ENCODE measurements around the gene HS3ST6.
A peak's percentile ranks its signal among the peaks of the same experiment; 100 is the strongest.

The HS3ST6 gene

GRCh38 chr16:1933097-1933661 lies 15.0 kb upstream of the HS3ST6 start:
- Histone ChIP-seq H3K4me1 (ENCODE audit: control extremely low read depth in 1 of 4, control insufficient read depth in 4 of 4, insufficient read depth in 4 of 4, low read length in 3 of 4) (peaks cover 0 to 7% (median 2%) of the 10 kb centered on the region in 4 experiments), H3K4me3 (ENCODE audit: control insufficient read depth in 1 of 7, extremely low read depth in 1 of 7, insufficient read depth in 4 of 7, low read depth in 2 of 7, low read length in 6 of 7) (no peak overlapping the region), H3K9me3 (ENCODE audit: control extremely low read depth in 1 of 5, control insufficient read depth in 4 of 5, insufficient read depth in 2 of 5, low read depth in 1 of 5, low read length in 4 of 5) (no peaks in the 10 kb centered on the region), H3K27me3 (replicated peaks in 2 of 5; ENCODE audit: control insufficient read depth in 4 of 5, insufficient read depth in 5 of 5, low read length in 4 of 5) (no peaks in the 10 kb centered on the region), H3K27ac (ENCODE audit: insufficient read depth in 1 of 2, low read depth in 1 of 2, low read length in 2 of 2, poor library complexity in 1 of 2, severe bottlenecking in 2 of 2) (no peak overlapping the region), H3K36me3 (ENCODE audit: control insufficient read depth in 4 of 4, insufficient read depth in 4 of 4, low read length in 3 of 4) (peaks cover 3 to 12% (median 5%) of the 10 kb centered on the region in 4 experiments)
- CTCF ChIA-PET = interaction anchor here (0.6 to 1.8 kb wide), 2 partner anchors 9 to 11 kb away, joined by 4 to 5 read pairs; no protein-coding TSS in a partner anchor
- no peak for DNase-seq
- 93% methylated on average over 20 of the region's 23 CpGs for WGBS (ENCODE audit: insufficient coverage)
- POLR2A ChIA-PET = no interaction called here

DNA sequence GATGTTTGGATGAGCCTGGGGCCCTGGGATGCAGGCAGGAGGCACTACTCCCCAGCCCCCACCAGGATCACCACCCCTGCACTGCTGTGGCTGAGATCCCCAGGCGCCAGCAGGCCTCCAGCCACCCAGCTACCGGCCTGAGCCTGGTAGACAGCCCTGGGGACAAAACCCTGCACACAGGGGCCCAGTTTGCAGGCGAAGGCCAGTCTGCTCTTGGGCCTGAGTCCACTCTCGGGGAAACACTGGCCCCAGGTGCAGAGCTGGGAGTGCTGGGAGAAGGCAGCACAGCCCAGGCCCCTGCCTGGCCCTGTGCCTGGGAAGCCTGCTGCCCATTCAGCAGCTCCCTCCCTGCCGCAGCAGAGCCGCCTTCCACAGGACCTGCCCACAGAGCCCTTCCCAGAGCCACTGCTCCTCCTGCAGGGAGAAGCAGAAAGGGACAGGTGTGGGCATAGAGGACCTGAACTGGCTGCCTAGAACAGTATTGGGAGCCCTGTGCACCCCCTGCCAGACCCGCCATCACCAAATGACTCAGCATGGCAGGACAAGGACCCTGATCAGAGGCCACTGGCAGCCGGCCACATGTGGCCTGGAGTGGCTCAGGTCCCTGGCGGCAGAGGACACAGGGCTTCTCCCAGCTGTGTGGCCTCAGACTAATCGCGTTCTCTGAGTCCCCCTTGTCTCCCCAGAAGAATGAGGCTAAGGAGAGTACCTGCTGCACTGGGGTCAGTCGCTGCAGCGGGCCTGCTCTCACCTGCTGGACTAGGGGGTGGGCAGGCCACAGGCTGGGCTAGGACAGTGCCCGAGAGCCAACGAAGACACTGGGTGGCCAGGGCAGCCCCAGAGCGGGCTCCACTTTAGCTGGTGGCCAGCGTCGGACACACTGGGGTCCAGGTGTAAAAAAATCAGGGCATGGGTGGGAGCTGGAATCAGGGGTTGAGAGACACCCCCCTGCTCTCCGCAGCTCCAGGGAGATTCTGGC lies 14.1 kb upstream of the HS3ST6 start:
- Histone ChIP-seq H3K36me3 (ENCODE audit: control insufficient read depth in 4 of 4, insufficient read depth in 4 of 4, low read length in 3 of 4) (peaks cover 0 to 5% (median under 1%) of the 10 kb centered on the region in 4 experiments), H3K27ac (ENCODE audit: insufficient read depth in 1 of 2, low read depth in 1 of 2, low read length in 2 of 2, poor library complexity in 1 of 2, severe bottlenecking in 2 of 2) (no peak overlapping the region), H3K27me3 (replicated peaks in 2 of 5; ENCODE audit: control insufficient read depth in 4 of 5, insufficient read depth in 5 of 5, low read length in 4 of 5) (no peaks in the 10 kb centered on the region), H3K9me3 (ENCODE audit: control extremely low read depth in 1 of 5, control insufficient read depth in 4 of 5, insufficient read depth in 2 of 5, low read depth in 1 of 5, low read length in 4 of 5) (no peaks in the 10 kb centered on the region), H3K4me3 (ENCODE audit: control insufficient read depth in 1 of 7, extremely low read depth in 1 of 7, insufficient read depth in 4 of 7, low read depth in 2 of 7, low read length in 6 of 7) (no peak overlapping the region), H3K4me1 (ENCODE audit: control extremely low read depth in 1 of 4, control insufficient read depth in 4 of 4, insufficient read depth in 4 of 4, low read length in 3 of 4) (peaks cover 0 to 7% (median 2%) of the 10 kb centered on the region in 4 experiments)
- POLR2A ChIA-PET = no interaction called here
- CTCF ChIA-PET = interaction anchor here (0.6 to 1.8 kb wide), 4 partner anchors 8 to 69 kb away, joined by 3 to 5 read pairs (median 4); partner anchors contain the start of gene MSRB1
- 92% methylated on average over 17 of the region's 19 CpGs for WGBS (ENCODE audit: insufficient coverage)
- DNase-seq = no peak

DNA sequence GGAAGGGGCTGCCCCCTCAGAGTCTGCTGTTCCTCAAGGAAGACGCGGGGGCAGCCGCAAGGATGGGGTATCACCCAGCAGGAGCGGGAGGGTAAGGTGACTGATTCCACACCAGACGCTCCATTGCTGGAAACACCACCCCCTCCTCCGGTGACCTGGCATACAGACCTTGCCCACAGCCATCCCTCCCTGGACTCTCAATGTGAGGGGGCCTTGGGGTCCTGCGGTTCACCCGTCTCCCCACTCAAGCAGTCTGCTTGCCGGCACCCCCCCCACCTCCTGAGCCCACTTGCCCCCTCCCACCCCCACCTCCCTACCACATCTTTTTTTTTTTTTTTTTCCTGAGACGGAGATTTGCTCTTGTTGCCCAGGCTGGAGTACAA lies 12.1 kb upstream of the HS3ST6 start:
- DNase-seq = no peak
- POLR2A ChIA-PET = no interaction called here
- Histone ChIP-seq H3K4me3 (ENCODE audit: control insufficient read depth in 1 of 7, extremely low read depth in 1 of 7, insufficient read depth in 4 of 7, low read depth in 2 of 7, low read length in 6 of 7) (no peak overlapping the region), H3K9me3 (ENCODE audit: control extremely low read depth in 1 of 5, control insufficient read depth in 4 of 5, insufficient read depth in 2 of 5, low read depth in 1 of 5, low read length in 4 of 5) (no peaks in the 10 kb centered on the region), H3K27ac (ENCODE audit: insufficient read depth in 1 of 2, low read depth in 1 of 2, low read length in 2 of 2, poor library complexity in 1 of 2, severe bottlenecking in 2 of 2) (no peak overlapping the region), H3K27me3 (replicated peaks in 2 of 5; ENCODE audit: control insufficient read depth in 4 of 5, insufficient read depth in 5 of 5, low read length in 4 of 5) (peaks cover 0 to 2% (median 0%) of the 10 kb centered on the region in 5 experiments), H3K36me3 (ENCODE audit: control insufficient read depth in 4 of 4, insufficient read depth in 4 of 4, low read length in 3 of 4) (no peaks in the 10 kb centered on the region), H3K4me1 (ENCODE audit: control extremely low read depth in 1 of 4, control insufficient read depth in 4 of 4, insufficient read depth in 4 of 4, low read length in 3 of 4) (peaks cover 0 to 7% (median 2%) of the 10 kb centered on the region in 4 experiments)
- CTCF ChIA-PET = interaction anchor here (0.6 to 2.4 kb wide), 2 partner anchors 10 to 38 kb away, joined by 3 to 9 read pairs; no protein-coding TSS in a partner anchor
- WGBS (ENCODE audit: insufficient coverage) = 97% methylated on average over 3 of the region's 10 CpGs

GRCh38 chr16:1929578-1930337 lies 11.5 kb upstream of the HS3ST6 start:
- CTCF ChIA-PET = interaction anchor here (0.6 to 2.4 kb wide), 6 partner anchors 11 to 52 kb away, joined by 3 to 9 read pairs (median 4); no protein-coding TSS in a partner anchor
- Histone ChIP-seq H3K27ac (ENCODE audit: insufficient read depth in 1 of 2, low read depth in 1 of 2, low read length in 2 of 2, poor library complexity in 1 of 2, severe bottlenecking in 2 of 2) (no peak overlapping the region), H3K9me3 (ENCODE audit: control extremely low read depth in 1 of 5, control insufficient read depth in 4 of 5, insufficient read depth in 2 of 5, low read depth in 1 of 5, low read length in 4 of 5) (no peaks in the 10 kb centered on the region), H3K27me3 (replicated peaks in 2 of 5; ENCODE audit: control insufficient read depth in 4 of 5, insufficient read depth in 5 of 5, low read length in 4 of 5) (peaks cover 0 to 6% (median 2%) of the 10 kb centered on the region in 5 experiments), H3K36me3 (ENCODE audit: control insufficient read depth in 4 of 4, insufficient read depth in 4 of 4, low read length in 3 of 4) (no peaks in the 10 kb centered on the region), H3K4me1 (ENCODE audit: control extremely low read depth in 1 of 4, control insufficient read depth in 4 of 4, insufficient read depth in 4 of 4, low read length in 3 of 4) (peaks cover 0 to 7% (median 2%) of the 10 kb centered on the region in 4 experiments), H3K4me3 (ENCODE audit: control insufficient read depth in 1 of 7, extremely low read depth in 1 of 7, insufficient read depth in 4 of 7, low read depth in 2 of 7, low read length in 6 of 7) (peak overlapping the region in 6 of 7 experiments; percentile 19 to 77 (median 60))
- DNase-seq = peak; percentile 84 to 90 (median 89)
- WGBS (ENCODE audit: insufficient coverage) = 13% methylated on average over 50 of the region's 70 CpGs
- POLR2A ChIA-PET = no interaction called here

DNA sequence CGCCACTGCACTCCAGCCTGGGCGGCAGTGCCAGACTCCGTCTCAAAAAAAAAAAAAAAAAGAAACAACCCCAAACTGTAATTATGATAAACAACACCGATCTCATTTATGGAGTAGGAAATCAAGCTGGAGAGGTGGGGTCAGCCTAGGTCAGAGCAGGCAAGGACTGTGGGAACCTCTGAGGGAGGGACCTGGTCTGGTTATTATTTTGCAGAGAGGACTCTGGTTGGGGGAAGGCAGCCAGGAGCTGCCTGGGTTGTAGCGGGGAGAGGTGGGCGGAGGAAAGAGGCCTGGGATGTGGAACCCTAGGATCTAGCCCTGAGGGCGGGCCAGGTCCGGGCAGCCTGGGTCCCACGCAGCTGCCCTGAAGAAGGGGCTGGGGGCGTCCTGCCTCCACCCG lies 10.9 kb upstream of the HS3ST6 start:
- ChIA-PET CTCF (interaction anchor here (0.9 to 2.4 kb wide), 8 partner anchors 12 to 67 kb away, joined by 3 to 9 read pairs (median 3); no protein-coding TSS in a partner anchor), POLR2A (no interaction called here)
- Histone ChIP-seq H3K36me3 (ENCODE audit: control insufficient read depth in 4 of 4, insufficient read depth in 4 of 4, low read length in 3 of 4) (no peaks in the 10 kb centered on the region), H3K27me3 (replicated peaks in 2 of 5; ENCODE audit: control insufficient read depth in 4 of 5, insufficient read depth in 5 of 5, low read length in 4 of 5) (peaks cover 0 to 13% (median 8%) of the 10 kb centered on the region in 5 experiments), H3K4me3 (ENCODE audit: control insufficient read depth in 1 of 7, extremely low read depth in 1 of 7, insufficient read depth in 4 of 7, low read depth in 2 of 7, low read length in 6 of 7) (peak overlapping the region in 5 of 7 experiments; percentile 42 to 77 (median 66)), H3K4me1 (ENCODE audit: control extremely low read depth in 1 of 4, control insufficient read depth in 4 of 4, insufficient read depth in 4 of 4, low read length in 3 of 4) (peaks cover 0 to 7% (median 2%) of the 10 kb centered on the region in 4 experiments), H3K27ac (ENCODE audit: insufficient read depth in 1 of 2, low read depth in 1 of 2, low read length in 2 of 2, poor library complexity in 1 of 2, severe bottlenecking in 2 of 2) (no peak overlapping the region), H3K9me3 (ENCODE audit: control extremely low read depth in 1 of 5, control insufficient read depth in 4 of 5, insufficient read depth in 2 of 5, low read depth in 1 of 5, low read length in 4 of 5) (no peaks in the 10 kb centered on the region)
- WGBS (ENCODE audit: insufficient coverage) = no CpG with 5 or more reads among the region's 11 CpGs
- DNase-seq = peak in 2 of 3 donors; percentile 38 to 57

GRCh38 chr16:1926271-1926670 lies 8.1 kb upstream of the HS3ST6 start:
- Histone ChIP-seq H3K4me1 (ENCODE audit: control extremely low read depth in 1 of 4, control insufficient read depth in 4 of 4, insufficient read depth in 4 of 4, low read length in 3 of 4) (peaks cover 0 to 12% (median 6%) of the 10 kb centered on the region in 4 experiments), H3K36me3 (ENCODE audit: control insufficient read depth in 4 of 4, insufficient read depth in 4 of 4, low read length in 3 of 4) (no peaks in the 10 kb centered on the region), H3K27ac (ENCODE audit: insufficient read depth in 1 of 2, low read depth in 1 of 2, low read length in 2 of 2, poor library complexity in 1 of 2, severe bottlenecking in 2 of 2) (no peak overlapping the region), H3K4me3 (ENCODE audit: control insufficient read depth in 1 of 7, extremely low read depth in 1 of 7, insufficient read depth in 4 of 7, low read depth in 2 of 7, low read length in 6 of 7) (no peak overlapping the region), H3K9me3 (ENCODE audit: control extremely low read depth in 1 of 5, control insufficient read depth in 4 of 5, insufficient read depth in 2 of 5, low read depth in 1 of 5, low read length in 4 of 5) (peaks cover 0 to 3% (median 0%) of the 10 kb centered on the region in 5 experiments), H3K27me3 (replicated peaks in 2 of 5; ENCODE audit: control insufficient read depth in 4 of 5, insufficient read depth in 5 of 5, low read length in 4 of 5) (peaks cover 5 to 39% (median 23%) of the 10 kb centered on the region in 5 experiments)
- 74% methylated on average over 7 of the region's 11 CpGs for WGBS (ENCODE audit: insufficient coverage)
- DNase-seq = no peak
- POLR2A ChIA-PET = interaction anchor here (0.7 kb wide), 1 partner anchor 226 kb away, joined by 3 read pairs; no protein-coding TSS in a partner anchor
- CTCF ChIA-PET = interaction anchor here (0.7 kb wide), 1 partner anchor 152 kb away, joined by 3 read pairs; no protein-coding TSS in a partner anchor

Measured in common myeloid progenitor, CD34-positive (primary cell).